Mesenchymal stem cell (in vitro differentiated cells and primary cell): Measurements from ENCODE around the gene RAP1GDS1.

Source experiments
- DNase-seq: peaks from one replicate; pipeline ENCODE4 v3.0.0-alpha.2; 2013
- H2AFZ ChIP-seq: one replicate; pipeline ENCODE4 v1.6.1; 2013; ENCODE audit warnings: low read depth, mild to moderate bottlenecking, control low read depth, inconsistent platforms, low read length, moderate library complexity
- H2AK5ac ChIP-seq: 2 replicates; pipeline ENCODE4 v1.6.1; 2013; ENCODE audit warnings: low read length, moderate library complexity, mild to moderate bottlenecking, inconsistent platforms; ENCODE audit not compliant: severe bottlenecking
- H2BK120ac ChIP-seq: one replicate; pipeline ENCODE4 v1.6.1; 2013; ENCODE audit warnings: low read depth, mild to moderate bottlenecking, inconsistent platforms, low read length, moderate library complexity
- H2BK12ac ChIP-seq, 2 experiments: one replicate each; pipeline ENCODE4 v1.6.1; 2013; ENCODE audit warnings: inconsistent platforms in 2 of 2, low read length in 2 of 2, mild to moderate bottlenecking in 2 of 2, moderate library complexity in 2 of 2, control low read depth in 1 of 2
- H2BK15ac ChIP-seq: one replicate; pipeline ENCODE4 v1.6.1; 2013; ENCODE audit warnings: mild to moderate bottlenecking, low read depth, inconsistent platforms; ENCODE audit not compliant: poor library complexity, severe bottlenecking
- H2BK5ac ChIP-seq: 2 replicates; pipeline ENCODE4 v1.6.1; 2013; ENCODE audit warnings: low read depth, mild to moderate bottlenecking, low read length, control low read depth, inconsistent platforms; ENCODE audit not compliant: poor library complexity, severe bottlenecking
- H3K14ac ChIP-seq, 2 experiments: one replicate each; pipeline ENCODE4 v1.6.1; 2013; ENCODE audit warnings: inconsistent platforms in 2 of 2, low read length in 2 of 2, control low read depth in 1 of 2, mild to moderate bottlenecking in 1 of 2, moderate library complexity in 1 of 2
- H3K18ac ChIP-seq, 2 experiments: one replicate each; pipeline ENCODE4 v1.6.1; 2013; ENCODE audit warnings: inconsistent platforms in 2 of 2, low read length in 2 of 2, control low read depth in 1 of 2, low read depth in 1 of 2, mild to moderate bottlenecking in 1 of 2
- H3K23ac ChIP-seq, 2 experiments: one replicate each; pipeline ENCODE4 v1.6.1; 2013; ENCODE audit warnings: inconsistent platforms in 2 of 2, low read length in 2 of 2, mild to moderate bottlenecking in 2 of 2, moderate library complexity in 2 of 2, control low read depth in 1 of 2
- H3K27ac ChIP-seq: 2 replicates; pipeline ENCODE4 v1.5.1; 2013; ENCODE audit warnings: mild to moderate bottlenecking, moderate library complexity, low read length, control low read depth, inconsistent platforms; ENCODE audit not compliant: poor library complexity, severe bottlenecking
- H3K27me3 ChIP-seq, 2 experiments: 2 replicates each; pipeline versions ENCODE4 v1.6.1 to v1.7.0; 2013; ENCODE audit warnings: low read length in 2 of 2, mild to moderate bottlenecking in 2 of 2, moderate library complexity in 2 of 2, control low read depth in 1 of 2, inconsistent platforms in 1 of 2; ENCODE audit not compliant: control insufficient read depth in 1 of 2, insufficient read depth in 1 of 2
- H3K36me3 ChIP-seq, 2 experiments: 2 replicates each; pipeline versions ENCODE4 v1.6.1 to v1.7.0; 2013; ENCODE audit warnings: low read length in 2 of 2, control low read depth in 1 of 2, inconsistent platforms in 1 of 2, low read depth in 1 of 2, mild to moderate bottlenecking in 1 of 2; ENCODE audit not compliant: insufficient read depth in 2 of 2, control insufficient read depth in 1 of 2
- H3K4ac ChIP-seq, 2 experiments: one replicate each; pipeline ENCODE4 v1.6.1; 2013; ENCODE audit warnings: inconsistent platforms in 2 of 2, low read length in 2 of 2, mild to moderate bottlenecking in 2 of 2, moderate library complexity in 2 of 2, control low read depth in 1 of 2, low read depth in 1 of 2
- H3K4me1 ChIP-seq: 2 replicates; pipeline ENCODE4 v1.6.1; 2013; ENCODE audit warnings: low read depth, low read length, control low read depth; ENCODE audit not compliant: control insufficient read depth, insufficient read depth
- H3K4me2 ChIP-seq: 2 replicates; pipeline ENCODE4 v1.6.1; 2013; ENCODE audit warnings: low read length, mild to moderate bottlenecking, inconsistent platforms; ENCODE audit not compliant: poor library complexity, severe bottlenecking
- H3K4me3 ChIP-seq, 2 experiments: 2 replicates each; pipeline versions ENCODE4 v1.5.1 to v1.7.0; 2013; ENCODE audit warnings: low read length in 2 of 2, mild to moderate bottlenecking in 2 of 2, control low read depth in 1 of 2, low read depth in 1 of 2; ENCODE audit not compliant: insufficient read depth in 1 of 2
- H3K79me1 ChIP-seq: replicated peaks from 2 replicates; pipeline ENCODE4 v1.6.1; 2013; ENCODE audit warnings: mild to moderate bottlenecking, control low read depth, low read length, inconsistent platforms; ENCODE audit not compliant: poor library complexity, severe bottlenecking
- H3K9ac ChIP-seq: 2 replicates; pipeline ENCODE4 v1.7.0; 2013; ENCODE audit warnings: mild to moderate bottlenecking, low read length, moderate library complexity
- H3K9me3 ChIP-seq: 2 replicates; pipeline ENCODE4 v1.7.0; 2013; ENCODE audit warnings: mild to moderate bottlenecking, low read length; ENCODE audit not compliant: control insufficient read depth
- H4K8ac ChIP-seq: one replicate; pipeline ENCODE4 v1.6.1; 2013; ENCODE audit warnings: inconsistent platforms, mild to moderate bottlenecking, low read length, moderate library complexity
- H4K91ac ChIP-seq: one replicate; pipeline ENCODE4 v1.6.1; 2013; ENCODE audit warnings: mild to moderate bottlenecking, low read length, inconsistent platforms
- WGBS: methylation state at CpG from one replicate; pipeline ENCODE4 v1.1.7; 2013; ENCODE audit warnings: mixed read lengths; 5-methylcytosine and 5-hydroxymethylcytosine counted together

RAP1GDS1 gene

GRCh38 chr4:98470831-98471230, 209.6 kb downstream of the RAP1GDS1 start:
- Histone ChIP-seq H3K9me3 (no peaks in the 10 kb centered on the region), H3K9ac (no peak overlapping the region), H2BK12ac (no peak overlapping the region), H3K27ac (peak overlapping the region; percentile 83), H3K36me3 (peaks cover 8 to 43% of the 10 kb centered on the region in 2 experiments), H3K4me3 (no peak overlapping the region), H2AK5ac (peak overlapping the region; percentile 89), H3K4me2 (no peak overlapping the region), H3K18ac (no peak overlapping the region), H3K79me1 (peaks cover 10% of the 10 kb centered on the region), H3K14ac (no peak overlapping the region), H3K4ac (peak overlapping the region in 1 of 2 experiments; percentile 12), H2BK15ac (no peak overlapping the region), H3K4me1 (peaks cover 9% of the 10 kb centered on the region), H2AFZ (peak overlapping the region; percentile 6), H4K8ac (no peak overlapping the region), H2BK120ac (no peak overlapping the region), H3K23ac (no peak overlapping the region), H4K91ac (no peak overlapping the region), H3K27me3 (no peaks in the 10 kb centered on the region), H2BK5ac (peak overlapping the region; percentile 48)
- WGBS, result 87% methylated on average over 6 of the region's 7 CpGs
- DNase-seq, result no peak

GRCh38 chr4:98473046-98473445, 211.9 kb downstream of the RAP1GDS1 start:
- 93% methylated on average over 5 of the region's 5 CpGs for WGBS

GRCh38 chr4:98474408-98474844, 213.2 kb downstream of the RAP1GDS1 start:
- no peak overlapping the region for H4K91ac ChIP-seq
- DNase-seq, result peak; percentile 68
- H3K23ac ChIP-seq, result no peak overlapping the region
- H3K4ac ChIP-seq, result no peak overlapping the region
- H3K4me3 ChIP-seq, result no peak overlapping the region
- no peak overlapping the region for H3K18ac ChIP-seq
- H2BK12ac ChIP-seq, result no peak overlapping the region
- 100% methylated on average over 1 of the region's 3 CpGs for WGBS
- peaks cover 25% of the 10 kb centered on the region for H3K79me1 ChIP-seq
- H3K4me1 ChIP-seq, result peaks cover 6% of the 10 kb centered on the region
- H3K9ac ChIP-seq, result peak overlapping the region; percentile 19
- H3K14ac ChIP-seq, result no peak overlapping the region
- no peak overlapping the region for H2BK120ac ChIP-seq
- no peak overlapping the region for H3K4me2 ChIP-seq
- no peak overlapping the region for H2BK5ac ChIP-seq
- H2AFZ ChIP-seq, result no peak overlapping the region
- no peak overlapping the region for H2AK5ac ChIP-seq
- peaks cover 25 to 70% of the 10 kb centered on the region in 2 experiments for H3K36me3 ChIP-seq
- no peaks in the 10 kb centered on the region for H3K9me3 ChIP-seq
- no peak overlapping the region for H4K8ac ChIP-seq
- no peaks in the 10 kb centered on the region for H3K27me3 ChIP-seq
- H2BK15ac ChIP-seq, result no peak overlapping the region
- peak overlapping the region; percentile 44 for H3K27ac ChIP-seq

More at GRCh38 chr4:98473046-98473445, 211.9 kb downstream of the RAP1GDS1 start:
- no peaks in the 10 kb centered on the region for H3K27me3 ChIP-seq
- no peak overlapping the region for H3K14ac ChIP-seq
- H4K8ac ChIP-seq, result no peak overlapping the region
- no peak overlapping the region for H2BK12ac ChIP-seq
- H2AFZ ChIP-seq, result no peak overlapping the region
- no peak overlapping the region for H3K27ac ChIP-seq
- no peak overlapping the region for H3K18ac ChIP-seq
- peaks cover 16 to 63% of the 10 kb centered on the region in 2 experiments for H3K36me3 ChIP-seq
- no peak overlapping the region for H2BK120ac ChIP-seq
- no peak overlapping the region for H4K91ac ChIP-seq
- no peak overlapping the region for H2BK5ac ChIP-seq
- H3K4me3 ChIP-seq, result no peak overlapping the region
- H3K9ac ChIP-seq, result no peak overlapping the region
- H3K4me1 ChIP-seq, result peaks cover 10% of the 10 kb centered on the region
- peaks cover 19% of the 10 kb centered on the region for H3K79me1 ChIP-seq
- no peak overlapping the region for H3K4ac ChIP-seq
- H3K23ac ChIP-seq, result no peak overlapping the region
- H2AK5ac ChIP-seq, result no peak overlapping the region
- no peak overlapping the region for H3K4me2 ChIP-seq
- H2BK15ac ChIP-seq, result no peak overlapping the region
- H3K9me3 ChIP-seq, result no peaks in the 10 kb centered on the region
- no peak for DNase-seq

GRCh38 chr4:98476891-98477290, 215.7 kb downstream of the RAP1GDS1 start:
- Histone ChIP-seq H3K14ac (no peak overlapping the region), H3K4ac (no peak overlapping the region), H4K91ac (no peak overlapping the region), H2BK5ac (no peak overlapping the region), H3K36me3 (peaks cover 23 to 52% of the 10 kb centered on the region in 2 experiments), H3K23ac (no peak overlapping the region), H2BK12ac (no peak overlapping the region), H2BK120ac (no peak overlapping the region), H2AK5ac (no peak overlapping the region), H3K9me3 (no peaks in the 10 kb centered on the region), H3K4me2 (no peak overlapping the region), H4K8ac (no peak overlapping the region), H3K18ac (no peak overlapping the region), H2BK15ac (no peak overlapping the region), H3K9ac (no peak overlapping the region), H2AFZ (no peak overlapping the region), H3K4me3 (no peak overlapping the region), H3K27me3 (no peaks in the 10 kb centered on the region), H3K79me1 (peaks cover 24% of the 10 kb centered on the region), H3K27ac (no peak overlapping the region), H3K4me1 (peaks cover 9% of the 10 kb centered on the region)
- WGBS, result 98% methylated on average over 9 of the region's 9 CpGs
- no peak for DNase-seq
